CD4-positive, alpha-beta T cell (primary cell): ENCODE data around the gene ARHGEF28. TPM values are rescaled to one million over a fixed set of nuclear protein-coding genes. Genes with fewer than 3 reads are reported as not detected.

Experiments used
- ATAC-seq: fragments of 200-7000 bp; cut with Tn5 transposase; one replicate; pipeline ENCODE4 v1.10.0; 2022; ENCODE audit warnings: mild to moderate bottlenecking; ENCODE audit not compliant: poor library complexity
- CTCF ChIA-PET: fragments of 350-600 bp; sonication (Branson Sonifier 250); formaldehyde crosslinking; loops from one replicate; lab custom pipeline; 2021; ENCODE audit warnings: antibody characterized with exemption, inconsistent platforms; lab: Charles Lee
- POLR2A ChIA-PET: fragments of 350-600 bp; sonication (Branson Sonifier 250); formaldehyde crosslinking; loops from one replicate; lab custom pipeline; 2021; ENCODE audit warnings: antibody characterized with exemption, inconsistent platforms; lab: Charles Lee
- DNase-seq, 14 experiments: peaks; one replicate each; pipeline ENCODE4 v3.0.0-alpha.2; 2013 to 2020; ENCODE audit warnings: mixed read lengths in 2 of 14
- H3K27ac ChIP-seq, 2 donors: one replicate each; pipeline versions ENCODE4 v1.5.1 to v1.7.0; 2013; ENCODE audit warnings: low read length in 2 of 2, low read depth in 1 of 2, mild to moderate bottlenecking in 1 of 2
- H3K27me3 ChIP-seq, 2 experiments: 1 replicate in 1 of 2; 2 replicates in 1 of 2; pipeline versions ENCODE4 v1.6.1 to v1.7.0; 2013; ENCODE audit warnings: low read length in 2 of 2, control low read depth in 1 of 2, mild to moderate bottlenecking in 1 of 2, moderate library complexity in 1 of 2; ENCODE audit not compliant: insufficient read depth in 2 of 2, control insufficient read depth in 1 of 2
- H3K36me3 ChIP-seq: one replicate; pipeline ENCODE4 v1.6.1; 2013; ENCODE audit warnings: low read length, control low read depth; ENCODE audit not compliant: insufficient read depth
- H3K4me1 ChIP-seq: one replicate; pipeline ENCODE4 v1.6.1; 2013; ENCODE audit warnings: low read length, control low read depth; ENCODE audit not compliant: insufficient read depth
- H3K4me3 ChIP-seq: one replicate; pipeline ENCODE4 v1.5.1; 2013; ENCODE audit warnings: mild to moderate bottlenecking, low read length, moderate library complexity
- H3K9me3 ChIP-seq, 2 experiments: 1 replicate in 1 of 2; 2 replicates in 1 of 2; pipeline versions ENCODE4 v1.6.1 to v1.7.0; 2013; ENCODE audit warnings: low read length in 2 of 2, mild to moderate bottlenecking in 2 of 2, control low read depth in 1 of 2, moderate library complexity in 1 of 2; ENCODE audit not compliant: control insufficient read depth in 1 of 2, insufficient read depth in 1 of 2
- H3K27ac Mint-ChIP-seq: one replicate; pipeline ENCODE4 v1.8.0; 2020; ENCODE audit warnings: mixed read lengths
- H3K27me3 Mint-ChIP-seq: one replicate; pipeline ENCODE4 v1.8.0; 2021; ENCODE audit warnings: mixed read lengths
- H3K36me3 Mint-ChIP-seq: one replicate; pipeline ENCODE4 v1.8.0; 2021; ENCODE audit warnings: low read depth, mixed read lengths
- H3K4me1 Mint-ChIP-seq: one replicate; pipeline ENCODE4 v1.8.0; 2021; ENCODE audit warnings: low read depth, mixed read lengths
- H3K4me3 Mint-ChIP-seq: one replicate; pipeline ENCODE4 v1.8.0; 2020; ENCODE audit warnings: mild to moderate bottlenecking, mixed read lengths
- H3K9me3 Mint-ChIP-seq: one replicate; pipeline ENCODE4 v1.8.0; 2020; ENCODE audit warnings: mixed read lengths
- intact Hi-C, 2 experiments: fragments of 100-400 bp; cut with DNase I in 1 of 2; cut with micrococcal nuclease in 1 of 2; formaldehyde crosslinking; loops; one replicate each; pipeline versions ENCODE4 v1.15.1 to v1.9.0; 2023 to 2025; cut with DNase I, micrococcal nuclease
- total RNA-seq, 174 experiments: library from RNA in 2 of 174; stranded (reverse) in 2 of 174; gene quantifications; one replicate each; pipeline ENCODE4 v1.2.3 and lab custom pipeline; 2021 to 2026
- TF ChIP-seq, protein P1 (sequence below): fragments of 200-600 bp; IDR thresholded peaks from one replicate; pipeline ENCODE4 v1.8.0; 2022; ENCODE audit warnings: antibody characterized with exemption, mild to moderate bottlenecking

ARHGEF28 gene
- total RNA-seq, 2 experiments from 2014 or later: not detected

DNA sequence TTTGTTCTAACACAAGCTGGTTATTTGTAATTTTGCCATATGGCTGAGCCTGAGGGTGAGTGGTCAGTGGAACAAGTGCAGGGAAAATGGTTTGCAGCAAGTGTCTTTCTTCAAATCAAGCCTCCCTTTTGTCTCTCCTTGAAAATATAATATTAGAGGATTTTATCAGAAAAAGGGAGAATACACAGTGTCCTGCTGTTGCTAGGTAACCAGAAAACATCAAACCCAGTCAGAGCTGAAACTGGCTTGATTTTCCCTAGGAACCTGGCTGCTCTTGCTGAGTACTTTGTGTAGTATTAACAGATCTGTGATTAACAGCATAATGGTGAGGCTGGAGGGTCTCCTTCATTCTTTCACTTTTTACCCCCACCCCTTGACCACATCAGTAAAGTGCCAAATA is 314.0 kb downstream of the ARHGEF28 start:
- Histone ChIP-seq H3K4me3 (no peak overlapping the region), H3K36me3 (no peaks in the 10 kb centered on the region), H3K27me3 (peaks cover 0 to 3% of the 10 kb centered on the region in 2 experiments), H3K4me1 (no peaks in the 10 kb centered on the region), H3K9me3 (peaks cover 0 to 7% of the 10 kb centered on the region in 2 experiments), H3K27ac (no peak overlapping the region)
- peaks cover 29% of the 10 kb centered on the region for H3K27me3 Mint-ChIP-seq
- ChIA-PET POLR2A (no interaction called here), CTCF (no interaction called here)
- H3K36me3 Mint-ChIP-seq: no peaks in the 10 kb centered on the region
- peaks cover 9% of the 10 kb centered on the region for H3K9me3 Mint-ChIP-seq
- no peak overlapping the region for H3K27ac Mint-ChIP-seq
- intact Hi-C loops: no loop called here
- H3K4me1 Mint-ChIP-seq: no peaks in the 10 kb centered on the region
- ATAC-seq (no peak), DNase-seq (no peak)
- no peak overlapping the region for H3K4me3 Mint-ChIP-seq
- TF ChIP-seq, protein P1, sequence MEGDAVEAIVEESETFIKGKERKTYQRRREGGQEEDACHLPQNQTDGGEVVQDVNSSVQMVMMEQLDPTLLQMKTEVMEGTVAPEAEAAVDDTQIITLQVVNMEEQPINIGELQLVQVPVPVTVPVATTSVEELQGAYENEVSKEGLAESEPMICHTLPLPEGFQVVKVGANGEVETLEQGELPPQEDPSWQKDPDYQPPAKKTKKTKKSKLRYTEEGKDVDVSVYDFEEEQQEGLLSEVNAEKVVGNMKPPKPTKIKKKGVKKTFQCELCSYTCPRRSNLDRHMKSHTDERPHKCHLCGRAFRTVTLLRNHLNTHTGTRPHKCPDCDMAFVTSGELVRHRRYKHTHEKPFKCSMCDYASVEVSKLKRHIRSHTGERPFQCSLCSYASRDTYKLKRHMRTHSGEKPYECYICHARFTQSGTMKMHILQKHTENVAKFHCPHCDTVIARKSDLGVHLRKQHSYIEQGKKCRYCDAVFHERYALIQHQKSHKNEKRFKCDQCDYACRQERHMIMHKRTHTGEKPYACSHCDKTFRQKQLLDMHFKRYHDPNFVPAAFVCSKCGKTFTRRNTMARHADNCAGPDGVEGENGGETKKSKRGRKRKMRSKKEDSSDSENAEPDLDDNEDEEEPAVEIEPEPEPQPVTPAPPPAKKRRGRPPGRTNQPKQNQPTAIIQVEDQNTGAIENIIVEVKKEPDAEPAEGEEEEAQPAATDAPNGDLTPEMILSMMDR: no peak

DNA sequence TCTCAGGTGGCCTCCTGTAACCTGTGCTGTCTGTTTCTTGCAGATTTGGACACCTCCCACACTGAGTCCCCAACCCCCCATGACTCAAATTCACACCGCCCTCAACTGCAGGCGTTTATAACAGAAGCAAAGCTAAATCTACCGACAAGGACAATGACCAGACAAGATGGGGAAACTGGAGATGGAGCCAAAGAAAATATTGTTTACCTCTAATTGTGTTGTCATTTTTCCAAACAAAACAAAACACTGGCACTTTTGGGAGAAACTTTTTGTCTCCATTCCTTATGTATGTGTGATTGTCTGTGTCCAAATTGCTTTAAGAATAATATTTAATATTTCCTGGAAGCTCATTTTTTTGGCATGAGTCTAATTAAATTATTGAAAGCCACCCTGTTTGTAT is 314.8 kb downstream of the ARHGEF28 start:
- peaks cover 0 to 7% of the 10 kb centered on the region in 2 experiments for H3K9me3 ChIP-seq
- intact Hi-C loops: no loop called here
- CTCF ChIA-PET: no interaction called here

DNA sequence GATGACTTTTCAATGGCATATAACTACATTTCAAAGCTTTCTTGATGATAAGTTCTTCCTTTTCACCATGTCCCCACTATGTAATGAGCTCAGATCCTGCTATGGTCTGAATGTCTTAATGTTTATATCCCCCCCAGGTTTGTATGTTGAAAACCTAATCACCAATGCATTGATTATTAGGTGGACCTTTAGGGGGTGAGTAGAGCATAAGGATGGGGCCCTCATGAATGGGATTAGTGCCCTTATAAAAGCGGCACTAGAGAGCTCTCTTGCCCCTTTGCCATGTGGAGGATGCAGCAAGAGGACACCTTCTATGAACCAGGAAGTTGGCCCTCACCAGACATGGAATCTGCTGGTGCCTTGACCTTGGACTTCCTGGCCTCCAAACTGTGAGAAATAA is 316.8 kb downstream of the ARHGEF28 start:
- TF ChIP-seq, protein P1: no peak
- H3K4me1 Mint-ChIP-seq: no peaks in the 10 kb centered on the region
- ChIA-PET POLR2A (no interaction called here), CTCF (no interaction called here)
- H3K36me3 Mint-ChIP-seq: no peaks in the 10 kb centered on the region
- no peak for ATAC-seq
- intact Hi-C loops: no loop called here
- H3K4me3 ChIP-seq: no peak overlapping the region
- peaks cover 9% of the 10 kb centered on the region for H3K9me3 Mint-ChIP-seq
- H3K4me3 Mint-ChIP-seq: no peak overlapping the region
- no peaks in the 10 kb centered on the region for H3K36me3 ChIP-seq
- peaks cover 29% of the 10 kb centered on the region for H3K27me3 Mint-ChIP-seq
- DNase-seq: no peak
- H3K27me3 ChIP-seq: peaks cover 0 to 5% of the 10 kb centered on the region in 2 experiments
- H3K4me1 ChIP-seq: no peaks in the 10 kb centered on the region
- H3K27ac ChIP-seq: no peak overlapping the region
- H3K27ac Mint-ChIP-seq: no peak overlapping the region
- H3K9me3 ChIP-seq: peaks cover 0 to 7% of the 10 kb centered on the region in 2 experiments

More for the DNA sequence above, 314.8 kb downstream of the ARHGEF28 start:
- Histone ChIP-seq H3K27ac (no peak overlapping the region), H3K27me3 (peaks cover 0 to 3% of the 10 kb centered on the region in 2 experiments), H3K4me1 (no peaks in the 10 kb centered on the region), H3K36me3 (no peaks in the 10 kb centered on the region), H3K4me3 (no peak overlapping the region)
- Mint-ChIP-seq H3K4me3 (no peak overlapping the region), H3K27ac (no peak overlapping the region), H3K36me3 (no peaks in the 10 kb centered on the region), H3K9me3 (peaks cover 9% of the 10 kb centered on the region), H3K4me1 (no peaks in the 10 kb centered on the region), H3K27me3 (peaks cover 29% of the 10 kb centered on the region)
- TF ChIP-seq, protein P1: no peak
- POLR2A ChIA-PET: no interaction called here
- ATAC-seq: no peak
- DNase-seq: no peak
